HTR-8/SVneo (cell line): Measurements from ENCODE around the gene SLC38A10.

ENCODE experiments used
- DNase-seq: peaks from one replicate; pipeline ENCODE4 v3.0.0; 2011; ENCODE audit warnings: low spot score, mixed read lengths; ENCODE audit not compliant: insufficient read length
- FAIRE-seq: peaks from 2 replicates; lab custom pipeline; 2011; peaks lifted over from hg19 to GRCh38; lab: Jason Lieb, UNC

SLC38A10 gene

GRCh38 chr17:81197831-81198490 lies 97.1 kb downstream of the SLC38A10 start:
- no peak for FAIRE-seq
- DNase-seq: no peak

- no peak for FAIRE-seq
Observed at GRCh38 chr17:81197409-81197795, 97.7 kb downstream of the SLC38A10 start.

GRCh38 chr17:81196505-81197408 lies 98.3 kb downstream of the SLC38A10 start:
- FAIRE-seq: no peak
- no peak for DNase-seq

More at GRCh38 chr17:81197409-81197795, 97.7 kb downstream of the SLC38A10 start:
- no peak for DNase-seq

GRCh38 chr17:81195941-81196495 lies 99.1 kb downstream of the SLC38A10 start:
- FAIRE-seq (no peak), DNase-seq (no peak)
